HepG2 (cell line): ENCODE results near the gene DHX16. TPM values are rescaled to one million over a fixed set of nuclear protein-coding genes. Genes with fewer than 3 reads are reported as not detected.

Experiments
- CCDC6 ChIP-seq: sonication (generic); formaldehyde crosslinking; IDR thresholded peaks from 2 replicates; pipeline ENCODE4 v1.8.1; 2022; ENCODE audit warnings: mild to moderate bottlenecking, missing genetic modification reagents, moderate library complexity
- GTF3A ChIP-seq: sonication (generic); formaldehyde crosslinking; conservative IDR thresholded peaks from 2 replicates; pipeline ENCODE4 v1.4.0; 2020; ENCODE audit warnings: mild to moderate bottlenecking, missing genetic modification reagents
- HDAC1 ChIP-seq: sonication (generic); formaldehyde crosslinking; IDR thresholded peaks from 2 replicates; pipeline ENCODE4 v1.5.1; 2020; ENCODE audit warnings: mild to moderate bottlenecking, missing genetic modification reagents
- HDAC6 ChIP-seq: fragments of 200-600 bp; sonication (generic); IDR thresholded peaks from 2 replicates; pipeline ENCODE4 v1.7.0; 2017; ENCODE audit warnings: mild to moderate bottlenecking, antibody characterized with exemption, low read length, low read depth
- HIVEP1 ChIP-seq: sonication (generic); formaldehyde crosslinking; IDR thresholded peaks from 2 replicates; pipeline ENCODE4 v1.4.0; 2020; ENCODE audit warnings: mild to moderate bottlenecking, missing genetic modification reagents
- JARID2 ChIP-seq: sonication (generic); formaldehyde crosslinking; IDR thresholded peaks from 2 replicates; pipeline ENCODE4 v1.8.1; 2023; ENCODE audit warnings: missing genetic modification reagents, inconsistent platforms; ENCODE audit not compliant: insufficient replicate concordance
- KDM1A ChIP-seq: IDR thresholded peaks from 2 replicates; pipeline ENCODE4 v1.6.1; 2016; ENCODE audit warnings: missing compliant biosample characterization
- KDM2A ChIP-seq: sonication (generic); formaldehyde crosslinking; IDR thresholded peaks from 2 replicates; pipeline ENCODE4 v1.4.0; 2020; ENCODE audit warnings: low read depth, missing genetic modification reagents, borderline replicate concordance
- KDM3A ChIP-seq: IDR thresholded peaks from 2 replicates; pipeline ENCODE4 v1.6.1; 2018; ENCODE audit warnings: low read depth, missing compliant biosample characterization
- KMT2A ChIP-seq: sonication (generic); formaldehyde crosslinking; IDR thresholded peaks from 2 replicates; pipeline ENCODE4 v1.4.0; 2020; ENCODE audit warnings: missing genetic modification reagents
- MAFG ChIP-seq: sonication (generic); formaldehyde crosslinking; IDR thresholded peaks from 2 replicates; pipeline ENCODE4 v1.5.1; 2020; ENCODE audit warnings: mild to moderate bottlenecking, missing genetic modification reagents
- MTA1 ChIP-seq: sonication (generic); formaldehyde crosslinking; IDR thresholded peaks from 2 replicates; pipeline ENCODE4 v1.4.0; 2020; ENCODE audit warnings: missing genetic modification reagents, mild to moderate bottlenecking, borderline replicate concordance
- NFKB2 ChIP-seq: sonication (generic); formaldehyde crosslinking; IDR thresholded peaks from 2 replicates; pipeline ENCODE4 v1.4.0; 2020; ENCODE audit warnings: missing genetic modification reagents, borderline replicate concordance
- RBAK ChIP-seq: sonication (generic); formaldehyde crosslinking; IDR thresholded peaks from 2 replicates; pipeline ENCODE4 v1.5.1; 2020; ENCODE audit warnings: mild to moderate bottlenecking, missing genetic modification reagents
- SIX4 ChIP-seq: sonication (generic); formaldehyde crosslinking; IDR thresholded peaks from 2 replicates; pipeline ENCODE4 v1.4.0; 2020; ENCODE audit warnings: missing genetic modification reagents
- SMAD1 ChIP-seq: sonication (generic); formaldehyde crosslinking; IDR thresholded peaks from 2 replicates; pipeline ENCODE4 v1.4.0; 2020; ENCODE audit warnings: missing genetic modification reagents, low read depth, mild to moderate bottlenecking, borderline replicate concordance
- SMAD3 ChIP-seq: sonication (generic); formaldehyde crosslinking; IDR thresholded peaks from 2 replicates; pipeline ENCODE4 v1.4.0; 2020; ENCODE audit warnings: missing genetic modification reagents
- SOX13 ChIP-seq, 3 experiments: fragments of 450-650 bp in 1 of 3; sonication (generic) in 1 of 3; formaldehyde crosslinking in 1 of 3; IDR thresholded peaks in 2 of 3; conservative IDR thresholded peaks in 1 of 3; 2 replicates each; pipeline versions ENCODE4 v1.5.0 to v1.6.1; 2016 to 2020; ENCODE audit warnings: antibody characterized with exemption in 1 of 3, mild to moderate bottlenecking in 1 of 3, missing compliant biosample characterization in 1 of 3, missing genetic modification reagents in 1 of 3, moderate library complexity in 1 of 3
- STAG1 ChIP-seq: sonication (generic); formaldehyde crosslinking; IDR thresholded peaks from 2 replicates; pipeline ENCODE4 v1.4.0; 2020; ENCODE audit warnings: missing genetic modification reagents
- TEAD2 ChIP-seq: sonication (generic); formaldehyde crosslinking; IDR thresholded peaks from 2 replicates; pipeline ENCODE4 v1.9.0; 2021; ENCODE audit warnings: missing genetic modification reagents
- ZNF20 ChIP-seq: sonication (generic); formaldehyde crosslinking; IDR thresholded peaks from 2 replicates; pipeline ENCODE4 v1.4.0; 2020; ENCODE audit warnings: mild to moderate bottlenecking, moderate library complexity, missing genetic modification reagents
- ZNF253 ChIP-seq: sonication (generic); formaldehyde crosslinking; IDR thresholded peaks from 2 replicates; pipeline ENCODE4 v1.8.0; 2022; ENCODE audit warnings: mild to moderate bottlenecking, missing genetic modification reagents, borderline replicate concordance
- ZNF263 ChIP-seq: sonication (generic); formaldehyde crosslinking; IDR thresholded peaks from 2 replicates; pipeline ENCODE4 v1.4.0; 2020; ENCODE audit warnings: missing genetic modification reagents
- ZNF772 ChIP-seq: sonication (generic); formaldehyde crosslinking; IDR thresholded peaks from 2 replicates; pipeline ENCODE4 v1.5.0; 2020; ENCODE audit warnings: mild to moderate bottlenecking, missing genetic modification reagents
- ZNF878 ChIP-seq: sonication (generic); formaldehyde crosslinking; IDR thresholded peaks from 2 replicates; pipeline ENCODE4 v1.8.1; 2023; ENCODE audit warnings: mild to moderate bottlenecking, missing genetic modification reagents, moderate library complexity
- ZSCAN22 ChIP-seq: sonication (generic); formaldehyde crosslinking; IDR thresholded peaks from 2 replicates; pipeline ENCODE4 v1.4.0; 2020; ENCODE audit warnings: mild to moderate bottlenecking, missing genetic modification reagents
- polyA plus RNA-seq, 8 experiments: library from polyadenylated mRNA; depleted of rRNA in 3 of 8; stranded (reverse) in 7 of 8; unstranded in 1 of 8; fragments of >200 nt; fragmentation: Illumina TruSeq in 4 of 8; extraction: Trizol in 4 of 8; gene quantifications; 2 replicates each; pipeline versions ENCODE4 v1.2.1 to v1.2.3, GENCODE V29; 2011 to 2016; ENCODE audit warnings: low read depth in 4 of 8, missing spikeins in 1 of 8, mixed read lengths in 1 of 8; ENCODE audit not compliant: insufficient read depth in 1 of 8
- total RNA-seq, 5 experiments: library from RNA; depleted of rRNA; stranded (reverse); fragments of >200 nt; fragmentation: Illumina TruSeq; extraction: Trizol; gene quantifications; 2 replicates each; pipeline ENCODE4 v1.2.3, GENCODE V29; 2016; ENCODE audit warnings: low read depth in 1 of 5
- TF ChIP-seq, protein P1 (sequence below): fragments of 450-650 bp; IDR thresholded peaks from 2 replicates; pipeline ENCODE4 v1.6.1; 2017
- TF ChIP-seq, protein P2 (sequence below): sonication (generic); formaldehyde crosslinking; IDR thresholded peaks from 2 replicates; pipeline ENCODE4 v1.5.1; 2020; ENCODE audit warnings: missing genetic modification reagents, mild to moderate bottlenecking, borderline replicate concordance
- TF ChIP-seq, protein P3 (sequence below): sonication (generic); formaldehyde crosslinking; IDR thresholded peaks from 2 replicates; pipeline ENCODE4 v1.4.0; 2020; ENCODE audit warnings: mild to moderate bottlenecking, missing genetic modification reagents

Gene DHX16
- total and polyA plus RNA-seq, 2 of the 13 experiments (the other 11 are each of a cell fraction or from before 2014, with no cell fraction given), result 57.0 to 58.5 TPM

DNA sequence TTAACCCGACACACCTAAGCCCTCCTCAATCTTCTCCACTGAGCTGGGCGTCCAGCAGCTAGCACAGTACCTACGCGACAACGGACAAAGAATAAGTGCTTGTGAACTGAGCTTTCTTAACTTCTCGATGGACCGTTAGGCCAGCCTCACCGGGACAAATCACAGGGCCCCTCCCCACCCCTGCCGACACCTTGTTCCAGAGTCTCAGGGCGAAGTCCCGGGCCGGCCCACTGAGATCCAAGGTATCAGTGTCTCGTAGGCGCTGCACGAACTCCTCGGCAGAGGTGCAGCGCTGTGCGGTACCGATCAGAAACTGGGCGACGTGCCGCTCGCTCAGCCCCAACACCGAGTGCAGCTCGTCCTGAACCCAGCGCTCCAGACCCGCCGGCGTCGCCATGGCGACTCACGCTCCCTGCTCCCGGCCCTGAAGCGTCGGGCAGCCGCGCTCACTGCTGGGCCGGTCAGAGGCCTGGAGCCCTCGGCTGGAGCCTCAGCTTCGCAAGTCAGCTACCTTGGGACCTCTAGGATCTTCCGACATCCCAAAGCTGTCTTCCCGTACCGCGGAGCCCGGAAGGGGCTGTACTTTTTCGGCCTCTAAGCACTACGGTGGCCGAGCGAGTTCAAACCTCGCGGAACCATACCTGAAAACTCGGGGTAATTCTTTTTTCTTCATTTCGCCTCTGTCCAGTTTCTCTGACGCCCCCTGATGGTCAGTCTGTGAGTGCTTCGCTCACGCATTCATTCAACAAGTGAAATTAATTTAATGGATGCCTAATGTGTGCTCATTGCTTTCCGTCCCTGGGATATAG lies at the start of gene DHX16 (continued):
- TF ChIP-seq, protein P1, sequence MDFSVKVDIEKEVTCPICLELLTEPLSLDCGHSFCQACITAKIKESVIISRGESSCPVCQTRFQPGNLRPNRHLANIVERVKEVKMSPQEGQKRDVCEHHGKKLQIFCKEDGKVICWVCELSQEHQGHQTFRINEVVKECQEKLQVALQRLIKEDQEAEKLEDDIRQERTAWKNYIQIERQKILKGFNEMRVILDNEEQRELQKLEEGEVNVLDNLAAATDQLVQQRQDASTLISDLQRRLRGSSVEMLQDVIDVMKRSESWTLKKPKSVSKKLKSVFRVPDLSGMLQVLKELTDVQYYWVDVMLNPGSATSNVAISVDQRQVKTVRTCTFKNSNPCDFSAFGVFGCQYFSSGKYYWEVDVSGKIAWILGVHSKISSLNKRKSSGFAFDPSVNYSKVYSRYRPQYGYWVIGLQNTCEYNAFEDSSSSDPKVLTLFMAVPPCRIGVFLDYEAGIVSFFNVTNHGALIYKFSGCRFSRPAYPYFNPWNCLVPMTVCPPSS, result no peak
- TF ChIP-seq ZNF20 (no peak), GTF3A (CRISPR knock-in tag) (no peak), NFKB2 (CRISPR knock-in tag) (peak; percentile 83), JARID2 (peak; percentile 94), STAG1 (peak; percentile 84), MAFG (CRISPR knock-in tag) (no peak), TEAD2 (no peak), MTA1 (CRISPR knock-in tag) (peak; percentile 63; the same call in 1 of the 2 replicates), KDM2A (CRISPR knock-in tag) (peak; percentile 86), KDM3A (CRISPR knock-in tag) (peak; percentile 74), SMAD1 (no peak), ZSCAN22 (CRISPR knock-in tag) (no peak), HIVEP1 (CRISPR knock-in tag) (peak; percentile 63), SIX4 (CRISPR knock-in tag) (no peak), HDAC1 (CRISPR knock-in tag) (peak; percentile 91), CCDC6 (CRISPR knock-in tag) (no peak; the same call in 1 of the 2 replicates), SMAD3 (CRISPR knock-in tag) (peak; percentile 98), ZNF263 (CRISPR knock-in tag) (no peak; the same call in 1 of the 2 replicates), ZNF772 (CRISPR knock-in tag) (peak; percentile 68; the same call in 1 of the 2 replicates), RBAK (CRISPR knock-in tag) (no peak), ZNF878 (no peak; the same call in 1 of the 2 replicates), KDM1A (0 out of 2 replicates have a peak, but pooled peaks have one; percentile 42), SOX13 (IDR thresholded peaks at IDR 0.05) (no peak), SOX13 (CRISPR knock-in tag; conservative IDR thresholded peaks at IDR 0.05 in 1 of 2, IDR thresholded peaks at IDR 0.05 in 1 of 2) (peak in 1 of 2 experiments; percentile 44; a peak in 1 of 4 replicates), ZNF253 (CRISPR knock-in tag) (no peak), HDAC6 (no peak), KMT2A (CRISPR knock-in tag) (peak; percentile 94; the same call in 1 of the 2 replicates)
- TF ChIP-seq, protein P2, sequence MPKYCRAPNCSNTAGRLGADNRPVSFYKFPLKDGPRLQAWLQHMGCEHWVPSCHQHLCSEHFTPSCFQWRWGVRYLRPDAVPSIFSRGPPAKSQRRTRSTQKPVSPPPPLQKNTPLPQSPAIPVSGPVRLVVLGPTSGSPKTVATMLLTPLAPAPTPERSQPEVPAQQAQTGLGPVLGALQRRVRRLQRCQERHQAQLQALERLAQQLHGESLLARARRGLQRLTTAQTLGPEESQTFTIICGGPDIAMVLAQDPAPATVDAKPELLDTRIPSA (CRISPR knock-in tag), result no peak
- TF ChIP-seq, protein P3, sequence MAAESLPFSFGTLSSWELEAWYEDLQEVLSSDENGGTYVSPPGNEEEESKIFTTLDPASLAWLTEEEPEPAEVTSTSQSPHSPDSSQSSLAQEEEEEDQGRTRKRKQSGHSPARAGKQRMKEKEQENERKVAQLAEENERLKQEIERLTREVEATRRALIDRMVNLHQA (CRISPR knock-in tag), result no peak
